Right forelimb (tissue), 1 donor: Measurements from ENCODE around the gene FMN2.

Experiments
- DNase-seq: peaks from one replicate; pipeline ENCODE4 v3.0.0-alpha.2; 2018

Gene FMN2

GRCh38 chr1:240501115-240501514 lies 409.4 kb downstream of the FMN2 start:
- no peak for DNase-seq

- no peak for DNase-seq
Observed at GRCh38 chr1:240503036-240503435, 411.4 kb downstream of the FMN2 start.

GRCh38 chr1:240503558-240503957 lies 411.9 kb downstream of the FMN2 start:
- no peak for DNase-seq

GRCh38 chr1:240506176-240506575 lies 414.5 kb downstream of the FMN2 start:
- no peak for DNase-seq

GRCh38 chr1:240508201-240508600 lies 416.5 kb downstream of the FMN2 start:
- DNase-seq = no peak

GRCh38 chr1:240508950-240509349 lies 417.3 kb downstream of the FMN2 start:
- no peak for DNase-seq

- DNase-seq = no peak
Observed at GRCh38 chr1:240511789-240512188, 420.1 kb downstream of the FMN2 start.

GRCh38 chr1:240515505-240515904 lies 423.8 kb downstream of the FMN2 start:
- DNase-seq = no peak

GRCh38 chr1:240516069-240516468 lies 424.4 kb downstream of the FMN2 start:
- no peak for DNase-seq

GRCh38 chr1:240517891-240518290 lies 426.2 kb downstream of the FMN2 start:
- DNase-seq = no peak

- no peak for DNase-seq
Observed at GRCh38 chr1:240522122-240522822, 430.6 kb downstream of the FMN2 start.

GRCh38 chr1:240524356-240525069 lies 432.8 kb downstream of the FMN2 start:
- no peak for DNase-seq
